Heart right ventricle (tissue), 16 donors: ENCODE measurements around the gene PIK3R2. TPM values are rescaled to one million over a fixed set of nuclear protein-coding genes. Genes with fewer than 3 reads are reported as not detected.
"Not testable (repeated sequence)": the region's sequence is repeated elsewhere in the genome, so short reads cannot be mapped to it uniquely, and the experiment has no call there.

ENCODE experiments used
- ATAC-seq, 8 donors: fragments of 200-7000 bp; cut with Tn5 transposase; one replicate each; pipeline ENCODE4 v1.9.1; 2020; ENCODE audit warnings: mild to moderate bottlenecking in 8 of 8, moderate library complexity in 8 of 8, moderate number of reproducible peaks in 1 of 8
- DNase-seq, 2 donors: peaks; one replicate each; pipeline ENCODE4 v3.0.0-alpha.2; 2020
- H3K27ac ChIP-seq, 10 donors: fragments of 200-600 bp; sonication (generic) in 2 of 10; one replicate each; pipeline versions ENCODE4 v1.5.0 to v1.8.0; 2020 to 2022; ENCODE audit warnings: mild to moderate bottlenecking in 3 of 10
- H3K27me3 ChIP-seq, 7 donors: fragments of 200-600 bp; one replicate each; pipeline ENCODE4 v1.8.0; 2021 to 2022; ENCODE audit warnings: mild to moderate bottlenecking in 2 of 7
- H3K36me3 ChIP-seq, 9 donors: fragments of 200-600 bp; sonication (generic) in 1 of 9; one replicate each; pipeline versions ENCODE4 v1.5.0 to v1.8.0; 2020 to 2022; ENCODE audit warnings: mild to moderate bottlenecking in 2 of 9
- H3K4me1 ChIP-seq, 9 donors: fragments of 200-600 bp; sonication (generic) in 1 of 9; one replicate each; pipeline versions ENCODE4 v1.5.0 to v1.8.0; 2020 to 2022; ENCODE audit warnings: mild to moderate bottlenecking in 4 of 9
- H3K4me3 ChIP-seq, 10 donors: fragments of 200-600 bp; sonication (generic) in 2 of 10; one replicate each; pipeline versions ENCODE4 v1.5.0 to v1.8.0; 2020 to 2022; ENCODE audit warnings: mild to moderate bottlenecking in 7 of 10, moderate library complexity in 2 of 10
- H3K9me3 ChIP-seq, 11 donors: fragments of 200-600 bp in 10 of 11; sonication (generic) in 2 of 11; one replicate each; pipeline versions ENCODE4 v1.5.0 to v1.8.0; 2013 to 2022; ENCODE audit warnings: mild to moderate bottlenecking in 2 of 11, control low read depth in 1 of 11, moderate library complexity in 1 of 11
- WGBS, 2 donors: extraction: QIAGEN DNeasy Blood & Tissue Kit; methylation state at CpG; one replicate each; pipeline ENCODE4 v1.1.7; 2013; ENCODE audit warnings: inconsistent platforms in 1 of 2; 5-methylcytosine and 5-hydroxymethylcytosine counted together
- intact Hi-C, 10 donors: fragments of 100-400 bp; cut with DNase I; formaldehyde crosslinking; loops; one replicate each; pipeline versions ENCODE4 v1.11.1 to v1.14.2; 2022
- polyA plus RNA-seq, 2 donors: library from polyadenylated mRNA; stranded (reverse); fragments of 200-250 nt; gene quantifications; one replicate each; pipeline ENCODE4 v1.2.3, GENCODE V29; 2013
- total RNA-seq, 10 donors: library from RNA; stranded (reverse); fragmentation: NEBNext Ultra II Directional in 3 of 10; extraction: Animal tissue kit (Norgen Biotek cat#: 25700) in 3 of 10; gene quantifications; one replicate each; pipeline versions ENCODE4 v1.2.1 to v1.2.4, GENCODE V29; 2021 to 2023
- TF ChIP-seq, protein P1 (sequence below), 9 donors: fragments of 200-600 bp; sonication (generic) in 2 of 9; IDR thresholded peaks; one replicate each; pipeline versions ENCODE4 v1.5.0 to v1.8.0; 2021 to 2022; ENCODE audit warnings: antibody characterized with exemption in 9 of 9, mild to moderate bottlenecking in 5 of 9, moderate library complexity in 1 of 9
- donor health status: Arrhythmogenic right ventricular cardiomyopathy.
- donor health status: ischemic (EF 13 %, LVEDD 7.1; RV severe dilation, severe dysfunction).
- donor health status: healthy with polysubstance abuse.
- donor health status: DM: no; HTN: yes; CAD: no.
- donor health status: DM: no; HTN: no; CAD: no.
- donor health status: ischemic (EF 25% LVEDD 6.9; RV normal size, moderate dysfunction).
- donor health status: ischemic (EF 25% LVEDD 5.7; RV mildly dilated, moderate dysfunction).
- donor health status: healthy.
- donor health status: DM: yes; HTN: yes; CAD: no.
- donor health status: Ischemic cardiomyopathy.
- donor health status: ischemic (EF 35%, LVEDD 5.7; RV mildly dilated, moderate dysfunction).
- donor health status: nonischemic (EF 11% LVEDD 7.7; RV severe dilation, severe dysfunction).
- donor health status: DM: yes; HTN: yes; CAD: no.
- donor health status: PGD.
- donor health status: ischemic (EF 29% LVEDD 5.4; RV normal size, mild dysfunction).
- donor health status: nonischemic (EF 23%, LVEDD 6.1; RV moderate dilation, normal function).

The PIK3R2 gene
- total and polyA plus RNA-seq, 12 donors = 2.3 to 29.1 (median 21.7) TPM

- DNase-seq (peak; percentile 90), ATAC-seq (peak; percentile 8 to 60 (median 49))
- H3K27ac ChIP-seq = peak overlapping the region in 9 of 10 donors; percentile 56 to 90 (median 81)
- WGBS, 2 donors = 24 to 28% methylated on average over 22 of the region's 22 CpGs
- peaks cover 0 to 16% (median 0%) of the 10 kb centered on the region in 9 donors for H3K36me3 ChIP-seq
- no peaks in the 10 kb centered on the region for H3K9me3 ChIP-seq
- peak overlapping the region in 1 of 10 donors; percentile 4 for H3K4me3 ChIP-seq
- TF ChIP-seq, protein P1, sequence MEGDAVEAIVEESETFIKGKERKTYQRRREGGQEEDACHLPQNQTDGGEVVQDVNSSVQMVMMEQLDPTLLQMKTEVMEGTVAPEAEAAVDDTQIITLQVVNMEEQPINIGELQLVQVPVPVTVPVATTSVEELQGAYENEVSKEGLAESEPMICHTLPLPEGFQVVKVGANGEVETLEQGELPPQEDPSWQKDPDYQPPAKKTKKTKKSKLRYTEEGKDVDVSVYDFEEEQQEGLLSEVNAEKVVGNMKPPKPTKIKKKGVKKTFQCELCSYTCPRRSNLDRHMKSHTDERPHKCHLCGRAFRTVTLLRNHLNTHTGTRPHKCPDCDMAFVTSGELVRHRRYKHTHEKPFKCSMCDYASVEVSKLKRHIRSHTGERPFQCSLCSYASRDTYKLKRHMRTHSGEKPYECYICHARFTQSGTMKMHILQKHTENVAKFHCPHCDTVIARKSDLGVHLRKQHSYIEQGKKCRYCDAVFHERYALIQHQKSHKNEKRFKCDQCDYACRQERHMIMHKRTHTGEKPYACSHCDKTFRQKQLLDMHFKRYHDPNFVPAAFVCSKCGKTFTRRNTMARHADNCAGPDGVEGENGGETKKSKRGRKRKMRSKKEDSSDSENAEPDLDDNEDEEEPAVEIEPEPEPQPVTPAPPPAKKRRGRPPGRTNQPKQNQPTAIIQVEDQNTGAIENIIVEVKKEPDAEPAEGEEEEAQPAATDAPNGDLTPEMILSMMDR (IDR thresholded peaks at IDR 0.05) = no peak
- no peaks in the 10 kb centered on the region for H3K27me3 ChIP-seq
- peaks cover 26 to 66% (median 50%) of the 10 kb centered on the region in 9 donors for H3K4me1 ChIP-seq
- intact Hi-C loops = loop anchor here in 2 of 10 donors (5.0 kb wide), 2 partner anchors 35 to 40 kb away; no protein-coding TSS in a partner anchor
These were observed 4.0 kb downstream of the PIK3R2 start for GRCh38 chr19:18156841-18157464.

GRCh38 chr19:18157465-18158063 is 4.6 kb downstream of the PIK3R2 start:
- DNase-seq (no peak), ATAC-seq (no peak)
- intact Hi-C loops = loop anchor here in 2 of 10 donors (5.0 kb wide), 2 partner anchors 35 to 40 kb away; no protein-coding TSS in a partner anchor
- no peaks in the 10 kb centered on the region for H3K27me3 ChIP-seq
- 36 to 41% methylated on average over 18 of the region's 18 CpGs for WGBS, 2 donors
- peak overlapping the region in 9 of 10 donors; percentile 56 to 90 (median 81) for H3K27ac ChIP-seq
- H3K4me3 ChIP-seq = peak overlapping the region in 1 of 10 donors; percentile 4
- TF ChIP-seq, protein P1 (IDR thresholded peaks at IDR 0.05) = no peak
- peaks cover 0 to 21% (median 0%) of the 10 kb centered on the region in 9 donors for H3K36me3 ChIP-seq
- peaks cover 27 to 65% (median 49%) of the 10 kb centered on the region in 9 donors for H3K4me1 ChIP-seq
- H3K9me3 ChIP-seq = no peaks in the 10 kb centered on the region

GRCh38 chr19:18158467-18158866 is 5.5 kb downstream of the PIK3R2 start:
- Histone ChIP-seq H3K4me1 (peaks cover 27 to 63% (median 49%) of the 10 kb centered on the region in 9 donors), H3K36me3 (peaks cover 0 to 30% (median 6%) of the 10 kb centered on the region in 9 donors), H3K27me3 (no peaks in the 10 kb centered on the region), H3K4me3 (no peak overlapping the region), H3K27ac (no peak overlapping the region), H3K9me3 (no peaks in the 10 kb centered on the region)
- intact Hi-C loops = loop anchor here in 2 of 10 donors (5.0 kb wide), 2 partner anchors 36 to 41 kb away; no protein-coding TSS in a partner anchor
- no peak for DNase-seq
- TF ChIP-seq, protein P1 (IDR thresholded peaks at IDR 0.05) = no peak
- no peak for ATAC-seq
- WGBS, 2 donors = 93 to 96% methylated on average over 4 of the region's 4 CpGs

DNA sequence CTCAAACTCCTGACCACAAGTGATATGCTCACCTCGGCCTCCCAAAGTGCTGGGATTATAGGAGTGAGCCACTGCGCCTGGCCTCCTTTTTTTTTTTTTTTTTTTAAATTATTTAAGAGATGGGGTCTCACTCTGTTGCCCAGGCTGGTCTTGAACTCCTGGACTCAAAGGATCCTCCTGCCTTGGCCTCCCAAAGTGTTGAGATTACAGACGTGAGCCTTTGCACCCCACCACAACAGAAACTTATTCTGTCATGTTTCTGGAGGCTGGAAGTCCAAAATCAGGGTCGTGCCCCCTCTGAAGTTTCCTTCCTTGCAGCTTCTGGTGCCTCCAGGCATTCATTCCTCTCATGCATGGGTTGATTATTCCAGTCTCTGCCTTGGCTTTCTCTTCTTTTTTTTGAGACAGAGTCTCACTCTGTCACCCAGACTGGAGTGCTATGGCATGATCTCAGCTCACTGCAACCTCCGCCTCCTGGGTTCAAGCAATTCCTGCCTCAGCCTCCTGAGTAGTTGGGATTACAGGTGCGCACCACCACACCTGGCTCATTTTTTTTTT is 6.2 kb downstream of the PIK3R2 start:
- not testable (repeated sequence) for H3K27me3 ChIP-seq, H3K9me3 ChIP-seq, H3K27ac ChIP-seq, H3K4me3 ChIP-seq, DNase-seq, ATAC-seq
- Histone ChIP-seq H3K36me3 (peaks cover 0 to 36% (median 6%) of the 10 kb centered on the region in 9 donors), H3K4me1 (peaks cover 24 to 56% (median 43%) of the 10 kb centered on the region in 9 donors)
- WGBS, 2 donors = 89 to 95% methylated on average over 6 of the region's 6 CpGs
- intact Hi-C loops = loop anchor here in 2 of 10 donors (5.0 kb wide), 2 partner anchors 37 to 42 kb away; no protein-coding TSS in a partner anchor
